Body of pancreas (tissue), 4 donors: Measurements from ENCODE around the gene USP10.

ENCODE experiments used
- CTCF ChIP-seq, 7 experiments: fragments of 450-650 bp in 4 of 7; fragments of 200-600 bp in 3 of 7; sonication (generic) in 3 of 7; IDR thresholded peaks; one replicate each; pipeline ENCODE4 v1.5.1; 2016 to 2019; ENCODE audit warnings: antibody characterized with exemption in 7 of 7
- POLR2A ChIP-seq, 3 donors: fragments of 450-650 bp; IDR thresholded peaks; one replicate each; pipeline ENCODE4 v1.6.1; 2016; ENCODE audit warnings: antibody characterized with exemption in 3 of 3, mild to moderate bottlenecking in 2 of 3

GRCh38 chr16:84778720-84779119 lies 78.9 kb downstream of the USP10 start:
- TF ChIP-seq POLR2A (IDR thresholded peaks at IDR 0.05) (no peak), CTCF (IDR thresholded peaks at IDR 0.05) (no peak)
